Mesothelial cell of epicardium (in vitro differentiated cells): ENCODE measurements around the gene MAP7D3. TPM values are rescaled to one million over a fixed set of nuclear protein-coding genes. Genes with fewer than 3 reads are reported as not detected.

Source experiments
- DNase-seq, 2 experiments: peaks; one replicate each; pipeline ENCODE4 v3.0.0; 2021; ENCODE audit warnings: low spot score in 2 of 2; ENCODE audit not compliant: unreplicated experiment in 2 of 2
- H3K27ac Mint-ChIP-seq: 2 replicates; pipeline ENCODE4 v1.8.0; 2021; ENCODE audit warnings: mixed read lengths
- H3K27me3 Mint-ChIP-seq: 2 replicates; pipeline ENCODE4 v1.8.0; 2021; ENCODE audit warnings: low read depth, mixed read lengths
- H3K36me3 Mint-ChIP-seq: 2 replicates; pipeline ENCODE4 v1.8.0; 2021; ENCODE audit warnings: mixed read lengths
- H3K4me1 Mint-ChIP-seq: 2 replicates; pipeline ENCODE4 v1.8.0; 2021; ENCODE audit warnings: mixed read lengths
- H3K4me3 Mint-ChIP-seq: 2 replicates; pipeline ENCODE4 v1.8.0; 2021; ENCODE audit warnings: mild to moderate bottlenecking, moderate library complexity, mixed read lengths
- H3K9me3 Mint-ChIP-seq: 2 replicates; pipeline ENCODE4 v1.8.0; 2021; ENCODE audit warnings: mixed read lengths
- CTCF ChIP-seq: fragments of 200-600 bp; sonication (generic); IDR thresholded peaks from one replicate; pipeline ENCODE4 v1.5.0; 2021; ENCODE audit warnings: antibody characterized with exemption; ENCODE audit not compliant: unreplicated experiment
- total RNA-seq: library from RNA; stranded (reverse); gene quantifications from 3 replicates; pipeline ENCODE4 v1.2.1, GENCODE V29; 2021

The MAP7D3 gene
- total RNA-seq, 1 donor from 2014 or later, result 10.4 TPM

GRCh38 chrX:136260776-136261175 lies 9.6 kb upstream of the MAP7D3 start:
- TF ChIP-seq CTCF, result no peak
- peaks cover 7% of the 10 kb centered on the region for H3K9me3 Mint-ChIP-seq
- H3K4me3 Mint-ChIP-seq, result no peak overlapping the region
- H3K27me3 Mint-ChIP-seq, result peaks cover 4% of the 10 kb centered on the region
- H3K36me3 Mint-ChIP-seq, result no peaks in the 10 kb centered on the region
- no peaks in the 10 kb centered on the region for H3K4me1 Mint-ChIP-seq
- DNase-seq, result no peak
- H3K27ac Mint-ChIP-seq, result no peak overlapping the region

DNA sequence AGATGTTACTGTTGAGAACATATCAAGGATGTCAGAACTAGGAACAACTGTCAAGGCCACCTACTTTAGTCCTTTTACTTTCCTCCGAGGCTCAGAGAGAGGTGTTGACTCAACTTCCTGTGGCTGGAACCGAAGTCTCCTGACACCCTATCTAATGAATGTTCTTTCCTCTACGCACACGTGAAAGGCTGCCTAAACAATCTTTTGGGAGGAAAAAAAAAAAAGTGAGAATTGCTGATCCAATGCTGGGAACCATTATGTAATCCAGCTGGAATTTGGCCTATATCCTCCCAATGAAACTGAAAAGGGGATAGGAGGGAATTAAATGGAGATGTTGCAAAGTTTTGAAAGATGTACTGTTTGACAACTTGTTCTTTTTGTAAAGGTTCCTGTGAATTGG lies 8.3 kb upstream of the MAP7D3 start:
- Mint-ChIP-seq H3K4me1 (no peaks in the 10 kb centered on the region), H3K9me3 (peaks cover 4% of the 10 kb centered on the region), H3K27me3 (peaks cover 4% of the 10 kb centered on the region), H3K36me3 (no peaks in the 10 kb centered on the region), H3K27ac (no peak overlapping the region), H3K4me3 (no peak overlapping the region)
- TF ChIP-seq CTCF, result no peak
- no peak for DNase-seq

GRCh38 chrX:136258951-136259350 lies 7.8 kb upstream of the MAP7D3 start:
- H3K27ac Mint-ChIP-seq, result no peak overlapping the region
- H3K4me3 Mint-ChIP-seq, result no peak overlapping the region
- H3K36me3 Mint-ChIP-seq, result no peaks in the 10 kb centered on the region
- DNase-seq, result no peak
- no peaks in the 10 kb centered on the region for H3K4me1 Mint-ChIP-seq
- peaks cover 5% of the 10 kb centered on the region for H3K27me3 Mint-ChIP-seq
- peaks cover 4% of the 10 kb centered on the region for H3K9me3 Mint-ChIP-seq
- no peak for TF ChIP-seq CTCF

GRCh38 chrX:136256026-136256425 lies 4.8 kb upstream of the MAP7D3 start:
- Mint-ChIP-seq H3K4me1 (no peaks in the 10 kb centered on the region), H3K9me3 (peaks cover 6% of the 10 kb centered on the region), H3K27me3 (peaks cover 5% of the 10 kb centered on the region), H3K4me3 (no peak overlapping the region), H3K27ac (no peak overlapping the region), H3K36me3 (no peaks in the 10 kb centered on the region)
- DNase-seq, result no peak
- TF ChIP-seq CTCF, result no peak

DNA sequence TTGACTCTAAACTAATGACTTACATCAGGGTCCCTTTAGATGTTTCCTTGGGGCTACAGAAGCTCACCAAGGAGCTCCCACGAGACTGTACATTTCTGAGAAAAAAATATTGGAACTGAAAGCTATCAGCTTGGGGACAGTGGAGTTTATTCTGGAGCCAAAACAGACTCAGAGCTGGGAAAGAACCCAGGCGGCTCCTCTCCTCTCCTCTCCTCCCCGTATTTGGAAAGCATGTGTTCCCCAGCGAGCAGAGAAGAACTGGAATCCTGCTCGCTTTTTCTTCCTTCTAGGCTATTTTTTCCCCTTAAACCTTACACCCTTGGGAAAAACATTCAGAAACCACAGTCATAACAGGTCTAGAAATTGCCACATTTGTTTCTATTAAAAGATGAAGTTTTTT lies 4.3 kb upstream of the MAP7D3 start:
- H3K9me3 Mint-ChIP-seq, result peaks cover 6% of the 10 kb centered on the region
- peaks cover 5% of the 10 kb centered on the region for H3K27me3 Mint-ChIP-seq
- H3K4me3 Mint-ChIP-seq, result no peak overlapping the region
- DNase-seq, result no peak
- TF ChIP-seq CTCF, result no peak
- H3K27ac Mint-ChIP-seq, result no peak overlapping the region
- no peaks in the 10 kb centered on the region for H3K36me3 Mint-ChIP-seq
- H3K4me1 Mint-ChIP-seq, result no peaks in the 10 kb centered on the region
